HG02610 (cell line): Measurements from ENCODE around the gene TBCEL.
"Not testable (repeated sequence)": the region's sequence is repeated elsewhere in the genome, so short reads cannot be mapped to it uniquely, and the experiment has no call there.

Experiments used
- ATAC-seq: cut with Tn5 transposase; IDR thresholded peaks from one replicate; pipeline ENCODE4 v1.9.1; 2021; ENCODE audit warnings: mild to moderate bottlenecking, moderate library complexity; ENCODE audit not compliant: unreplicated experiment

Gene TBCEL, protein sequence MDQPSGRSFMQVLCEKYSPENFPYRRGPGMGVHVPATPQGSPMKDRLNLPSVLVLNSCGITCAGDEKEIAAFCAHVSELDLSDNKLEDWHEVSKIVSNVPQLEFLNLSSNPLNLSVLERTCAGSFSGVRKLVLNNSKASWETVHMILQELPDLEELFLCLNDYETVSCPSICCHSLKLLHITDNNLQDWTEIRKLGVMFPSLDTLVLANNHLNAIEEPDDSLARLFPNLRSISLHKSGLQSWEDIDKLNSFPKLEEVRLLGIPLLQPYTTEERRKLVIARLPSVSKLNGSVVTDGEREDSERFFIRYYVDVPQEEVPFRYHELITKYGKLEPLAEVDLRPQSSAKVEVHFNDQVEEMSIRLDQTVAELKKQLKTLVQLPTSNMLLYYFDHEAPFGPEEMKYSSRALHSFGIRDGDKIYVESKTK

DNA sequence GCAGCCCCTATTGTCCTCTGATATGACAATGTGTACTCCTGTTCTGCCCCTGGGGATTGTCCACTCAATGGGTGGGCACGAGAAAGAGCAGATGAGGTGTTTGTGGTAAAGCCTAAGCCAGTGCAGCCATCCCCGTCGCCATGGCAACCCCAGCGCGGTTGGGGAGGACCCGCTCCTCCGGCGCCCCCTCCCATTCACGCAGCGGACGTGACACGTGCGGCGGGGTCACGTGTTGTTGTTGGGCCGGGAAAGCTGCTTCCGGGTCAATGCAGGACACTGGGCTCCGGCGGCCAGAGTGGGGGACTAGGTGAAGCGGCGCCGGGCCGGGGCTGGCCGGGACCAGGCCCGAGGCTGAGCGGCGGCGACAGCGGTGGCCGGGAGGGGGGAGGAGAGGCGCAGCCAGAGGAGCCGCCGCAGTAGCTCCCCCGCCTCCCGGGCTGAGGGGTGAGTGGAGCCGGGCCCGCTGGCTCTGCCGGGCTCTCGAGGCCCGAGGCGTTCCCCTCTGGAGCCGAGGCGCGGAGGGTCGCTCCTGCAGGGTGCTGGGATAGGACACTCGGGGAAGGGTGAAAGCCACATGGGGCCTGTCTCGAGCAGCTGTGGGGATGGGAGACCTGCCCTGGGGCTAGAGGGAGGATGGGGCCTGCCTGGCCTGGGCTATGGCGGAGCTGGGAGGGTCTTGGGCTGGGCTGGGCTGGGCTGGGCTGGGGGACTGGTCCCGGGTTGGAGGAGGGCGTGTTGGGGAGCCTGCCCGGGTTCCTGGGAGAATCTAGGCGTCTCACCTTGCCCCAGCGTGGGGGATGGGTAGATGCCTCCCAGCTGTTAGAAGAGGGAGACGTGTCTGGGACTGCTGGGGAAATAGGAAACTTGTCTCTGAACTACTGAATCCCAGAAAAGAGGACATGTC is at the start of gene TBCEL:
Gene TBCEL (plus strand): TSS at position 255 of the 904 bp plus-strand sequence. CDS start 21,589 bp downstream, outside the sequence.
- peak; percentile 89 for ATAC-seq

DNA sequence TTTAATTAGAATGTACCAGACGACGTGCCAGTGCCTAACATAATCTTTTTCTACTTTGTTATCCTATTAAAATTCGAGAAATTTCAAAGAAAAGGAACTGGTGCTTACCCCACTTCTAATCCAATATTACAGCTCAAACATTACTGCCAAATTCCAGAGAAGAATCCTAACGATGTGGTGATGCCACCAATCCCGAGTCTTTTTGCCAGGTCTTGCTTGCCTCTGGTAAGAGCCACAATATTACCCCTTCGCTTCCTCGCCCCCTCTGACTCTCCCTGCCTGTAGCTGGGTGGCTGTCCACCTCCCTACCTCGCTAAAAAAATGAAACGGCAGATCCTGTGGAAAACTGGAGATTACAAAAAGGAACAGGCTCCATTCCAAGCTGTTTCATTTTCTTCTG is 49.4 kb upstream of the TBCEL start:
- no peak for ATAC-seq

DNA sequence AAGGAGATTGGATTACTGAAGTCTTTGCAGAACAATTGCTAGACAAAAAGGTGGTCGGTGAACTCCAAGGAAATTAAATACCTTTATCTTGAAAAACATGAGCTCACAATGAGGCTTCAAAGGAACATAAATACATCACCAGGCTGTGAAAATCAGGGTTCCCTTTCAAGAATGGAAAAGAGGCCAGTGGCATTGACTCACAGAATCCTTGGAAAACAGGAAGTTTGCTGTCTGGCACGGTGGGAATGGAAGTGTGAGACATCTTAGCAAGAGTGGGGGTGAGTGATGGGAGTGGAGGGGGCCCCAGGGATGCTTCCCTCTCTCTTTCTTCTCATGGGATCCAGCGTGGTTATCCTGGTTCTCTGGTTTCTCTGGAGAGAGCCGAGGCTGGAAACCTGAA is 48.9 kb upstream of the TBCEL start:
- ATAC-seq = no peak

DNA sequence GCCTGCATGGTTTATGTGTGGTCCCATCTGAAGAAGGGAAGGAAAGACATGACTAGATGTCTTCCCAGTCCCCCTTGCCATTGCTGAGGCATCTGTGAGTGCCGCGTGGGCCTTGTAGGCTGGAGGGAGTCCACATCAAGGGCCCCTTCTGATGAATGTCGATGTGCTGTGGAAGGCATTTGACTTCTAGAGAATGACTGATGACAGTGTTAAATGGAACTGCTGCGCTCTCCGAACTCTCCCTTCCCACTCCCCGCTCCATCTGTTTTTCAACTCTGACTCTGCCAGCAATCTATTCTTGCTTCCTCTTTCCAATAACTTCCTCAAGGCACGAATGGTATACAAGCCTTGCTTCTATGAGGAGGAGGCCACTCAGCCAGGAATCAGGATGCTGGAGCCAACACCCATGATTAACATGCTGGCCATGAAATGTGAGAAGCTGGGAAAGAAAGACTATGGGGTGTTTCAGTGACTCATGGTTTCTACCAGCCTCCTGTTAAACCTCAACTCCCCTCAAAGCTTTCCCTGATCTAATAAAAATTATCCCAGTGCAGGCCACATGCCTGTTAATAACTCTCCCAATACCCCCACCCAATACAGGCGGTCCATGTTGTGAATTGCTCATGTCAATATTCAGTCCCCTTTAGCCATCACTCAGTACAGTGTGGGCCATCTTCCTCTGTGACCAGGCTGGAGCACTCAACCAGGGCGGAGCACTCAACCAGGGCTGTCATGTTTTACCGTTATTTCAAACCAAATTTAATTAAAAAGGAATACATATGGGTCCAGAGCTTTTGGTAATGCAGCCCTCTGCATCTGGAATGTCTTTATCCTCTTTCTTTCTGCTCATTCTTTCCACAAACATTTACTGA is 46.4 kb upstream of the TBCEL start:
- ATAC-seq = no peak

DNA sequence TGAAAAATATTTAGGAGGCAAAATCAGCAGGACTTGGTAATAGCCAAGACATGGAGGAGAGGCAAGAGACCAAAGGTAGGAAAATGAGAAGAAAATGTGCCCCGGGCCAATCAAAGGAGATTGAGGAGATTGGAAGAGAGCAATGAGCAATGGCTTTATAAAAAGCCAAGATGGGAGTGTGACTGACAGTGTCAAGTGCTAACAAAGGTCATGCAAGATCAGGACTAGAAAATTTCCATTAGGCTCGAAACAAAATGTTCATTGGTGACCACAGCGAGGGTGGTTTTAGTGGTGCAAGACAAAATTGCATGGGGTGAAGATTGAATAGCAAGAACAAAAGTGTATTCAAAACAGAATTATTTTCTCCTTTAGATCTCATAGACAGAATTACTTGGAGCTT is 45.2 kb upstream of the TBCEL start:
- ATAC-seq = no peak

DNA sequence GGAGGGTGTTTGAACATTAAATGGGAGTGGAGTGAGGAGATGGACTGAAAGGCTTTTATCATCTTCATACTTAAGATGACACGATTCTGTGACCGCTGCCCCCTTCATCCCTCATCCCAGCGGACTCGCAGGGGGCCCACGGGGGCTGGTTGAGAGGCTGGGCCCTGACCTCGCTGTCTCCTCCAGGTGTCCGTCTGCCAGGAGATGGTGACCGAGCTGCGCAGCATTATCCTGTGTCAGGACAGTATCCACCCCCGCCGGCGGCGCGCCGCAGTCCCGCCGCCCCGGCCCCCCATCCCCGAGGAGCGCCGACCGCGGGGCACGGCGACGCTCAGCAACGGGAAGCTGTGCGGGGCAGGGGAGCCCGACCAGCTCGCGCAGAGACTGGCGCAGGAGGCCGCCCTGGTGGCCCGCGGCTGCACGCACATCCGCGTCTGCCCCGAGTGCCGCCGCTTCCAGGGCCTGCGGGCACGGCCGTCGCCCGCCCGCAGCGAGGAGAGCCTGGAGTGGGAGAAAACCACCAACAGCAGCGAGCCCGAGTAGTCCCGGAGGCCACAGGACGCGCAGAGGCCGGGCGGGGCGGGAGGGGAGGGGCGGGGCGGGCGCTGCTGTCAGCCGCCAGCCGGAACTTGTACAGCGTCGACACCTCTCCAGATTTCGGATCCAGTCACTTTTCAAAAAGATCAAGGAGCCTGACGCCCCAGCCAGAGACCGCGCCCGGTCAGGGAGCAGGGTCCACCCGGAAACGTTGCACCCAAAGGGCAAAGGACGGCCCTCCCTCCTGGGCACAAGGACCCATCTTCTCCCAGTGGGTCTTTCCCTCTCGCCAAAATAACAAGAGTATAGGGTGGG is 38.0 kb upstream of the TBCEL start:
- ATAC-seq = no peak

DNA sequence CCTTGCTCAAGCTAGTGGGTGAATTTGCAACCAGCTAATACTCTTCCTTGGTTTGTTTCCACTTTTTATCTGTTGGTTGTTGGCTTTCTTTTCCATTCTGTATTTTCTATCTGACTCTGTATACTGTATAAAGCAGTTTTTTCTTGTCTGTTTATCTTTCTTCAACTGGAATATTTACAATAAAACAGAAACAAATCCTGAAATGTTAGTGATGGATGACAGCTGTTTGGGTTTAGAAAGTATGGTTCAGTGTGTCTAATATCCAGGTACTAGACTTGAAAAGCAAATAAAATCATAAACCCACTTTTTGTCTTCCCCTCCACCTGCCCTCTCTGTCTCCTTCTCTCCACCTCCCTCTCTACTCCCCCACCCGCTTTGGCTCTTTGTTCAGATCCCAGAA is 35.3 kb upstream of the TBCEL start:
- ATAC-seq = no peak

DNA sequence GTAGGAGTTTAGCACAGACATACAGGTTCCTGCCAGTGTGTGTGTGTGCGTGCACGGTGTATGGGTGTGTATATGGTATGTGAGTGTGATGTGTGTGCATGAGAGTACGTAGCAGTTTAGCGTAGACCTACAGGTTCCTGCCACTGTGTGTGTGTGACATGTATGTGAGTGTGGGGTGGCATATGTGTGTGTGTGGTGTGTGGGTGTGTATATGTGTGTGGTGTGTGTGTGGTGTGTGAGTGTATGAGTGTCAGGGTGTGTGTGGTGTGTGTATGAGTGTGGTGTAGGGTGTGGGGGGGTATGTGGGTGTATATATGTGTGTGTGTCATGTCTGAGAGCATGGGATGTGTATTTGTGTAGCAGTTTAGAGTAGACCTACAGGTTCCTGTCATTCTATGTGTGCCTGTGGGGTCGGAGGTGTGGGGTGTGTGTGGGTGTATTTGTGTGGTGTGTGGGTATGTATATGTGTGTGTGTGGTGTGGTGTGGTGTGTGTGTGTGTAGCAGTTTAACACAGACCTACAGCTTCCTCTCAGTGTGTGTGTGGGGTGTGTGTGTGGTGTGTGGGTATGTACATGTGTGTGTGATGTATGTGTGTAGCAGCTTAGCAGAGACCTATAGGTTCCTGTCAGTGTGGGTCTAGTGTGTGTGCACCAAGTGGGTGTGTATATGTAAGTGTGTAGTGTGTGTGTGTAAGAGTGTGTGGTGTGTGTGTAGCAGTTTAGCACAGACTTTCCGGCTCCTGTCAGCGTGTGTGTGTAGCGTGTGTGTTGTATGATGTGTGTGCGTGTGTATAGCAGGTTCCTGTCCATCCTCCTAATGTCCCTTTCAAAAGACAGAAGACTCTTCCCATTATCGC is 31.8 kb upstream of the TBCEL start:
- ATAC-seq = no peak

DNA sequence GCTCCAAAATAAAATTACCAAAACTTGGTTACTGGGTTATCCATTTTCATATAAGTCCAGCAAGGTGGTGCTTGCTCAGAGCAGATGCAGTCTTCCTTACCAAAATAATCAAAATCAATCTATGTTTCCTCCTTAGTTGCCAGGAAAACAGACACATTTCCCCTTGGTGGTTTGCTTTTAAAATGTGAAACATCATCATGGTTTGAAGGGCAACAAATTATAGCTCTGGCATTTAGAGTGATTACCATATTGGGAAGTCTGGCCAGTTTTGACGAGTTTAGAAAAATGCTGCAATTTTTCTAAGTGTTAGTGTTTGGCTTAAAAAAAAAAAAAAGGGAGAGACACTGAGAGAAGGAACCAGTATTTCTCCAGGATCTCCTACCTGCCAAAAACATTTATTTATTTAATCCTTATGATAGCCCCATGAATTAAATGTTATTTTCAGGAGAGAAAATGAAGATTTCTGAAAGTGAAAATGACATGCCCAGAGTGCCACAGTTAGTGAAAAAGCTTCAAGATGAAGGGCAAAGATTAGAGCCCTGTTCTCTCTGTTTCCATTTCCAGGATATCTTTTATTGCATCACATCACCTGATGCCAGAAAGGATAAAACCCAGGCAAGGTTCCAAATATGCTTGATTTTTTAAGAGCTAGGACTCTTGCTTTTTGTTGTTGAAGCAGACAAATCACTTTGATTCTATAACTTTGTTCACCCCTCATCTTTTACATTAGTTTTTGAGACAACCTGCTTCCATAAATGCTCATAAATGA is 29.6 kb upstream of the TBCEL start:
- ATAC-seq = no peak

DNA sequence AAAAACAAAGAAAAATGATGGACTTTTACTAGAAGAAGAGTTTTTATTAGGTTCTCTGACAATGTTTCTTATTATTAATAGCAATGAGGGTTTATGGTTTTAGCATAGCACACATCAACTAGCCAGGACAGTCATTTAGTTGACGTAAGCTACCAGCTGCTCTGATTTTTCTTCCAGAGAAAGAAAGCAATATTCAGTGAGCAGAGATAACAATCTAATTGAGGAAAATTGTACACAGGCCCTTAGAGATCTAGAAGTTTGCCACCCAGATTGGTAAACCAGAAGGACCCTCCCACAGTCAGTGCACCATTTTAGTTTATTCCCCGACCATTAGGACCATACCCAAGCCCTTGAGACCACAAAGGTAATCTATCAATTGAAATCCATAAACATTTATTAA is 28.7 kb upstream of the TBCEL start:
- ATAC-seq = no peak

DNA sequence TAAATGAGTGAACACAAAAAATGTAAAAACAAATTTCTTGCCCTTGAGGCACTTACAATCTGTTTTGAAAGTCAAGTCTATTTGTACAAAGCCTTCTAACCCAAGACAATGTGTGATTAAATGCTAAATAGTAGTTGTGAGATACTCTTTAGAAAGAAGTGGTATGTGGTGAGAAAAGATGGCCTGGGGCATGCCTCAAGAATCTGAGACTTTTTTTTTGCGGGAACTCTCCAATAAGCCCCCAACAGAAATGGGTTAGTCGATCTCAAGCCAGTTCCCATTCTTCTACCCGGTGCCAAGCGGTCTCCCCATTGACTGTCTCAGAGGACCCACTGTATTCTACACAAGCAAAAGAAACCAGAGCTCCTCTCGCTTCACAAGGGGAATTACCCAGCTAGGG is 26.9 kb upstream of the TBCEL start:
- no peak for ATAC-seq

DNA sequence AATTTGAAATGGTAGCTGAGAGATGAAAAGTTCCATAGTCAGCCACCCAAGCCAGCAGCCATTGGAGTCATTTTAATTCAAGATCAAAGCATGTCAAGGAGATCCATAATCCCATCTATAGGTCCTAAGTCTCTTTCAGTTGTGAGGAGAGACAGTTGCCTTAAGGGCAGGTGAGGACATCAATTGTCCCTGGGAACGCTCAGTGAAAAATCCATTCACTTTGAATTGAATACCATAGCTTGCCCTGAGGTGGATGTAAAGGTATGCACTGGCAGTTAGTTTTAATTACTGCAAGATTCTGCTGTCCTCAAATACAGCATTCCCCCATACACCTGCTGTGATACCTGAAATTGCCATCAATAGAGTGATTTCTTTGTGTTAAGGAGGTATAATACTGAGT is 25.3 kb upstream of the TBCEL start:
- no peak for ATAC-seq

DNA sequence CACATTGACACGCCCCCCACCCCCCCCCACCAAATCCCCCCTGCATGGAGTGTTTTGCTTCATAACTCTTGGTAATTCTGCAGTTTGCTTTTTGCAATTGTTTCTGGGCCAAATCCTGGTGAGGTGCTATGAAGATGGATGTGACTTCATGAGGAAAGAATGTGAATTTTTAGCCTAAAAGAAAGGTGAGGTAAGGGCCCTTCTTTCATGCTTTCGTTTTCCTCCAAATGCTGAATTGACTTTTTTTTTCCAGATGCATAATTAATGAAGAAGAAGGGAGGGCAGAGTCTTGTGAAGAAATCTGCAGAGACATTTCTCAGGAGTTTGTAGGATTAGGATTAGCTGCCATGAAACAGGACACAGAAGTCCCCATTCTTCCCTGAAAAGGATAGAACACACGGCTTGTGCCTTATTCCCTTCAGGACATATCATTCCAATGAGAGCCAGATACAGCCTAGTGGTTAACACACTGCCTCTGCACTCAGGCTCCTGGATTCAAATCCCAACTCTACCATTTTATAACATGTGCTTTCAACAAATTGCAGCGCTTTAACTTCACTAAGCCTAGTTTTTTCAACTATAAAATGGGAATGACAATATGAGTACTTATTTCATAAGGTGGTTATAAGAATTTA is 19.6 kb upstream of the TBCEL start:
- ATAC-seq = no peak

DNA sequence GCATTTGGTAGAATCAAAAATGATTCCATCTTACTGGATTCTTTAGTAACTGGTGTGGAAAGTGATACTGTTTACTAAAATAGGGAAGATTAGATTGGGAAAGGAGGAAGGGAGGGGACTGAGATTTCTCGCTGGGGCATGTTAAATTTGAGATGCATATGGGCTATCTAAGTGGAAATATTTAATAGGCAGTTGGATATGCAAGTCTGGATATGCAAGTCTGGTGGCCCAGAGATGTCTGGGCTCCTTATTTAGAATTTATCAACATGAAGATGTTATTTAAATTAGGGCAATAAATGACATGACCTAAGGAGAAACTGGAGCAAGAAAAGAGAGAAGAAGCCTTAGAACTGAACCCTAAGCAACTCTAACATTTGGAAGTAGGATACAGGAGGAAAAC is 17.0 kb upstream of the TBCEL start:
- no peak for ATAC-seq

DNA sequence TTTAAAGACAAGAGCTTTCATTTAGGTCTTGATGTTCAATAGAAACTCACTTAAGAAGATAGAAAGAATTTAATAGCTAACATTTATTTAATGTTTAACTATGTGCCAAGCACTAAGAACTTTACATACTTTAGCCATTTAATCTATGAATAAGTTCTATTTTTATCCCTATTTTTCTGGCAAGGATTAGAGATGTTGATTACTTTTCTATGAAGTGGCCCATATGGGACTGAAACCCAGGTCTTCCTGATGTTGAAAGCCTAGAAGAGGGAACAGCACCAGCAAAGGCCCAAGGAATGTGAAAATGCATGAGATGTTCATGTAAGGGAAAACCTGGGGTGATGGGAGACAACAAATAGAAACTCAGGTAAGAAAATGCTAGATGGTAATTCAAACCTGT is 15.4 kb upstream of the TBCEL start:
- ATAC-seq = no peak

DNA sequence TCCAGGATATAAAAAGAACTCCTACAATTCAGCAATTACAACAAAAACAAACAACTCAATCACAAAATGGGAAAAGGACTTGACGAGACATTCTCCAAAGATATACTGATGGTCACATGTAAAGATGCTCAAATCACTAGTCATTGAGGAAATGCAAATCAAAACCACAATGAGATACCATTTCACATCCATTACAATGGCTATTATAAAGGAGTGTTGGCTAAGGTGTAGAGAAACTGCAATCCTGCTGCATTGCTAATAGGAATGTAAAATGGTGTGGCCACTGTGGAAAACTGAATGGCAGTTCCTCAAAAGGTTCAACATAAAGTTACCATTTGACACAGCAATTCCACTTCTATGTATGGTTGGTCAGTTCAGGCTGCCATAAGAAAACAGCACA is 11.8 kb upstream of the TBCEL start:
- no peak for ATAC-seq

DNA sequence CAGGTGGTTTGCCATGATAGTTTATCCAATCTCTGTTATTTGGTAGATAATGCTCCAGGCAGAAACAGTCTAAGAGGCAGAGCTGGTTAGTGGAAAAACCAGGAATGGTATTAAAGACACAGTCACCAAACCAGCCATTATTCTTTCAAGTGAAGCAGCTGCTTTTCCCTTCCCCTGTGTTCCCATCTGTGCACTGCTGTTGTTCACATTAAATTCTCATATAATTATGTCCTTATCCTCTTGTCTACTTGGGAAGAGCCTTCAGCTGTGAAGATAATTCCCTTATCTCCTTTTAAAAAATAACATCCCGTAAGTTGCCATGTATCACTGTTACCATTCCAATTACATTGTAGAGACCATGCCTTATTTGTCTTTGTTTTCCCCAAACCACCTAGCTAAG is 5.2 kb upstream of the TBCEL start:
- ATAC-seq = no peak

DNA sequence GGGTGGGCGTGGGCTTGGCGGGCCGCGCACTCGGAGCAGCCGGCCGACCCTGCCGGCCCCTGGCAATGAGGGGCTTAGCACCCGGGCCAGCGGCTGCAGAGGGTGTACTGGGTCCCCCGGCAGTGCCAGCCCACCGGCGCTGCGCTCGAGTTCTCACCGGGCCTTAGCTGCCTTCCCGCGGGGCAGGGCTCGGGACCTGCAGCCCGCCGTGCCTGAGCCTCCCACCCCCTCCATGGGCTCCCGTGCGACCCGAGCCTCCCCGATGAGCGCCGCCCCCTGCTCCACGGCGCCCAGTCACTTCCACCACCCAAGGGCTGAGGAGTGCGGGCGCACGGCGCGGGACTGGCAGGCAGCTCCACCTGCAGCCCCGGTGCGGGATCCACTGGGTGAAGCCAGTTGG is 2.2 kb upstream of the TBCEL start:
- ATAC-seq = not testable (repeated sequence)
